ENCODE measurements around the gene SYCE3.

GRCh38 chr22:50568626-50569025 is 5.9 kb upstream of the SYCE3 start:
- TF ChIP-seq EZH2phosphoT487 (IDR thresholded peaks at IDR 0.05; ENCODE audit: borderline replicate concordance, low read depth) (no peak), MXI1 (IDR thresholded peaks at IDR 0.05; ENCODE audit: low read depth, low read length) (no peak), EP300 (IDR thresholded peaks at IDR 0.05; ENCODE audit: borderline replicate concordance in 1 of 2, low read depth in 1 of 2, low read length in 1 of 2) (no peak), TEAD4 (IDR thresholded peaks at IDR 0.05; ENCODE audit: borderline replicate concordance, insufficient read depth) (no peak), POLR2AphosphoS5 (IDR thresholded peaks at IDR 0.05; ENCODE audit: low read depth, low read length) (no peak), RFX5 (IDR thresholded peaks at IDR 0.05; ENCODE audit: low read length) (no peak), MAX (IDR thresholded peaks at IDR 0.05; ENCODE audit: low read depth) (no peak), CTCF (IDR thresholded peaks at IDR 0.05) (no peak), CHD2 (IDR thresholded peaks at IDR 0.05; ENCODE audit: low read length, partially characterized antibody) (no peak), FOSL2 (IDR thresholded peaks at IDR 0.05; ENCODE audit: borderline replicate concordance, low read depth) (no peak), RAD21 (IDR thresholded peaks at IDR 0.05; ENCODE audit: low read length) (no peak), SMC3 (IDR thresholded peaks at IDR 0.05; ENCODE audit: low read depth, low read length) (no peak)
- TF ChIP-seq, protein P1, sequence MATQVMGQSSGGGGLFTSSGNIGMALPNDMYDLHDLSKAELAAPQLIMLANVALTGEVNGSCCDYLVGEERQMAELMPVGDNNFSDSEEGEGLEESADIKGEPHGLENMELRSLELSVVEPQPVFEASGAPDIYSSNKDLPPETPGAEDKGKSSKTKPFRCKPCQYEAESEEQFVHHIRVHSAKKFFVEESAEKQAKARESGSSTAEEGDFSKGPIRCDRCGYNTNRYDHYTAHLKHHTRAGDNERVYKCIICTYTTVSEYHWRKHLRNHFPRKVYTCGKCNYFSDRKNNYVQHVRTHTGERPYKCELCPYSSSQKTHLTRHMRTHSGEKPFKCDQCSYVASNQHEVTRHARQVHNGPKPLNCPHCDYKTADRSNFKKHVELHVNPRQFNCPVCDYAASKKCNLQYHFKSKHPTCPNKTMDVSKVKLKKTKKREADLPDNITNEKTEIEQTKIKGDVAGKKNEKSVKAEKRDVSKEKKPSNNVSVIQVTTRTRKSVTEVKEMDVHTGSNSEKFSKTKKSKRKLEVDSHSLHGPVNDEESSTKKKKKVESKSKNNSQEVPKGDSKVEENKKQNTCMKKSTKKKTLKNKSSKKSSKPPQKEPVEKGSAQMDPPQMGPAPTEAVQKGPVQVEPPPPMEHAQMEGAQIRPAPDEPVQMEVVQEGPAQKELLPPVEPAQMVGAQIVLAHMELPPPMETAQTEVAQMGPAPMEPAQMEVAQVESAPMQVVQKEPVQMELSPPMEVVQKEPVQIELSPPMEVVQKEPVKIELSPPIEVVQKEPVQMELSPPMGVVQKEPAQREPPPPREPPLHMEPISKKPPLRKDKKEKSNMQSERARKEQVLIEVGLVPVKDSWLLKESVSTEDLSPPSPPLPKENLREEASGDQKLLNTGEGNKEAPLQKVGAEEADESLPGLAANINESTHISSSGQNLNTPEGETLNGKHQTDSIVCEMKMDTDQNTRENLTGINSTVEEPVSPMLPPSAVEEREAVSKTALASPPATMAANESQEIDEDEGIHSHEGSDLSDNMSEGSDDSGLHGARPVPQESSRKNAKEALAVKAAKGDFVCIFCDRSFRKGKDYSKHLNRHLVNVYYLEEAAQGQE (IDR thresholded peaks at IDR 0.05; ENCODE audit: low read depth, low read length), result no peak
- TF ChIP-seq, protein P2, sequence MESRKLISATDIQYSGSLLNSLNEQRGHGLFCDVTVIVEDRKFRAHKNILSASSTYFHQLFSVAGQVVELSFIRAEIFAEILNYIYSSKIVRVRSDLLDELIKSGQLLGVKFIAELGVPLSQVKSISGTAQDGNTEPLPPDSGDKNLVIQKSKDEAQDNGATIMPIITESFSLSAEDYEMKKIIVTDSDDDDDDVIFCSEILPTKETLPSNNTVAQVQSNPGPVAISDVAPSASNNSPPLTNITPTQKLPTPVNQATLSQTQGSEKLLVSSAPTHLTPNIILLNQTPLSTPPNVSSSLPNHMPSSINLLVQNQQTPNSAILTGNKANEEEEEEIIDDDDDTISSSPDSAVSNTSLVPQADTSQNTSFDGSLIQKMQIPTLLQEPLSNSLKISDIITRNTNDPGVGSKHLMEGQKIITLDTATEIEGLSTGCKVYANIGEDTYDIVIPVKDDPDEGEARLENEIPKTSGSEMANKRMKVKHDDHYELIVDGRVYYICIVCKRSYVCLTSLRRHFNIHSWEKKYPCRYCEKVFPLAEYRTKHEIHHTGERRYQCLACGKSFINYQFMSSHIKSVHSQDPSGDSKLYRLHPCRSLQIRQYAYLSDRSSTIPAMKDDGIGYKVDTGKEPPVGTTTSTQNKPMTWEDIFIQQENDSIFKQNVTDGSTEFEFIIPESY (IDR thresholded peaks at IDR 0.05; ENCODE audit: borderline replicate concordance, low read depth), result no peak
